ENCODE results near the gene PKNOX2. TPM values are rescaled to one million over a fixed set of nuclear protein-coding genes. Genes with fewer than 3 reads are reported as not detected.
A peak's percentile ranks its signal among the peaks of the same experiment; 100 is the strongest.

The PKNOX2 gene
- total RNA-seq, 2 donors from 2014 or later, result 4.0 to 6.9 TPM

DNA sequence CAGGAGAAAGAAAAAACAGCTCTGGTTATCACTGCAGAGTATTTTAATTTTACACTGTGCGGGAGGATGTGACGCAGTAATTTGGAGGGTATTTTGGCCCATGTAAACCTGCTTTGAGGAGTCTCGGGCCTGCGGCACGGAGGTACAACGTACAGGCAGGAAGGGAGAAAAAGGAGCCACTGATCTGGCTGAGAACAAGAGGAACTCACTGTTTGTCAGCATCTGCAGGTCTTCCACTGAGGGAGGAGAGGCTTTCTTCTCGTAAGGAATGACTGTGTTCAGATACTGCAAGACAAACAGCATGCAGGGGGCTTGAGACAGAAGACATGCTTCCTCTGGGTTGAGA, 287.5 kb downstream of the PKNOX2 start:
- DNase-seq, result peak; percentile 49
- peaks cover 5% of the 10 kb centered on the region for H3K9me3 Mint-ChIP-seq
- H3K4me3 Mint-ChIP-seq, result no peak overlapping the region
- Histone ChIP-seq H3K27ac (ENCODE audit: low read depth, low read length) (peak overlapping the region; percentile 87), H3K4me1 (ENCODE audit: control insufficient read depth, insufficient read depth, low read length) (peaks cover 4% of the 10 kb centered on the region), H3K4me3 (ENCODE audit: low read length) (no peak overlapping the region), H3K27me3 (ENCODE audit: control insufficient read depth, insufficient read depth, low read length, poor library complexity, severe bottlenecking) (no peaks in the 10 kb centered on the region), H3K36me3 (ENCODE audit: control insufficient read depth, insufficient read depth, low read length) (no peaks in the 10 kb centered on the region), H3K9ac (ENCODE audit: extremely low read depth, low read length, poor library complexity, severe bottlenecking) (no peak overlapping the region), H3K9me3 (ENCODE audit: control insufficient read depth, low read length) (peaks cover 5% of the 10 kb centered on the region)
- peaks cover 1% of the 10 kb centered on the region for H3K36me3 Mint-ChIP-seq (ENCODE audit: low read depth)
- H3K27ac Mint-ChIP-seq, result no peak overlapping the region
- TF ChIP-seq, protein P1, sequence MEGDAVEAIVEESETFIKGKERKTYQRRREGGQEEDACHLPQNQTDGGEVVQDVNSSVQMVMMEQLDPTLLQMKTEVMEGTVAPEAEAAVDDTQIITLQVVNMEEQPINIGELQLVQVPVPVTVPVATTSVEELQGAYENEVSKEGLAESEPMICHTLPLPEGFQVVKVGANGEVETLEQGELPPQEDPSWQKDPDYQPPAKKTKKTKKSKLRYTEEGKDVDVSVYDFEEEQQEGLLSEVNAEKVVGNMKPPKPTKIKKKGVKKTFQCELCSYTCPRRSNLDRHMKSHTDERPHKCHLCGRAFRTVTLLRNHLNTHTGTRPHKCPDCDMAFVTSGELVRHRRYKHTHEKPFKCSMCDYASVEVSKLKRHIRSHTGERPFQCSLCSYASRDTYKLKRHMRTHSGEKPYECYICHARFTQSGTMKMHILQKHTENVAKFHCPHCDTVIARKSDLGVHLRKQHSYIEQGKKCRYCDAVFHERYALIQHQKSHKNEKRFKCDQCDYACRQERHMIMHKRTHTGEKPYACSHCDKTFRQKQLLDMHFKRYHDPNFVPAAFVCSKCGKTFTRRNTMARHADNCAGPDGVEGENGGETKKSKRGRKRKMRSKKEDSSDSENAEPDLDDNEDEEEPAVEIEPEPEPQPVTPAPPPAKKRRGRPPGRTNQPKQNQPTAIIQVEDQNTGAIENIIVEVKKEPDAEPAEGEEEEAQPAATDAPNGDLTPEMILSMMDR (conservative IDR thresholded peaks at IDR 0.05), result no peak
- peaks cover 11% of the 10 kb centered on the region for H3K4me1 Mint-ChIP-seq
- no peaks in the 10 kb centered on the region for H3K27me3 Mint-ChIP-seq (ENCODE audit: insufficient read depth)
- WGBS, 2 experiments (ENCODE audit: insufficient coverage in 1 of 2, insufficient read length in 1 of 2), result 91 to 93% methylated on average over 7 of the region's 7 CpGs

DNA sequence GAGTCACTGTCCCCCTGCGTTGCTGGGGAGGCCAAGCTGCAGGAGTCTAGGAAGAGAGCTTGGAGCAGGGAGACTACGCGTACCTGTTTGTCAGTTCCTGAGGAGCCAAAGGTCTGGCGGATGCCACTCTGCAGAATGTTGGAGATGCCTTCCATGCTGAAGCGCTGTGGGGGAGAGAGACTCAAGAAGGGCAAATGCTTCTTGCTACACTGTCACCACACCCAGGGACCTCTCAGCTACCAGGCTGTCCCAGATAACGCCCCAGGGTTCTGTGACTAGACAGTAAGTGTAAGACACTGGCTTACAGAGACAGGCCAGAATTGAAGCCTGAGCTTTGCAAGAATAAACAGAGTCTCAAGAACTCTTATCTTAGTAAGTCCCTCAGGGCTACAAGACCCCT, 289.5 kb downstream of the PKNOX2 start:
- H3K9me3 ChIP-seq (ENCODE audit: control insufficient read depth, low read length), result peaks cover 5% of the 10 kb centered on the region
- peaks cover 4% of the 10 kb centered on the region for H3K4me1 ChIP-seq (ENCODE audit: control insufficient read depth, insufficient read depth, low read length)
- H3K9me3 Mint-ChIP-seq, result peaks cover 5% of the 10 kb centered on the region
- no peak overlapping the region for H3K27ac ChIP-seq (ENCODE audit: low read depth, low read length)
- no peaks in the 10 kb centered on the region for H3K27me3 ChIP-seq (ENCODE audit: control insufficient read depth, insufficient read depth, low read length, poor library complexity, severe bottlenecking)
- H3K4me1 Mint-ChIP-seq, result peaks cover 20% of the 10 kb centered on the region
- no peak overlapping the region for H3K4me3 ChIP-seq (ENCODE audit: low read length)
- no peaks in the 10 kb centered on the region for H3K36me3 ChIP-seq (ENCODE audit: control insufficient read depth, insufficient read depth, low read length)
- no peak overlapping the region for H3K4me3 Mint-ChIP-seq
- TF ChIP-seq, protein P1 (conservative IDR thresholded peaks at IDR 0.05), result no peak
- WGBS, 2 experiments (ENCODE audit: insufficient coverage in 1 of 2, insufficient read length in 1 of 2), result 94 to 100% methylated on average over 1 to 6 of the region's 6 CpGs
- H3K27me3 Mint-ChIP-seq (ENCODE audit: insufficient read depth), result no peaks in the 10 kb centered on the region
- H3K36me3 Mint-ChIP-seq (ENCODE audit: low read depth), result peaks cover 1% of the 10 kb centered on the region
- DNase-seq, result peak; percentile 31
- H3K9ac ChIP-seq (ENCODE audit: extremely low read depth, low read length, poor library complexity, severe bottlenecking), result no peak overlapping the region
- H3K27ac Mint-ChIP-seq, result no peak overlapping the region

DNA sequence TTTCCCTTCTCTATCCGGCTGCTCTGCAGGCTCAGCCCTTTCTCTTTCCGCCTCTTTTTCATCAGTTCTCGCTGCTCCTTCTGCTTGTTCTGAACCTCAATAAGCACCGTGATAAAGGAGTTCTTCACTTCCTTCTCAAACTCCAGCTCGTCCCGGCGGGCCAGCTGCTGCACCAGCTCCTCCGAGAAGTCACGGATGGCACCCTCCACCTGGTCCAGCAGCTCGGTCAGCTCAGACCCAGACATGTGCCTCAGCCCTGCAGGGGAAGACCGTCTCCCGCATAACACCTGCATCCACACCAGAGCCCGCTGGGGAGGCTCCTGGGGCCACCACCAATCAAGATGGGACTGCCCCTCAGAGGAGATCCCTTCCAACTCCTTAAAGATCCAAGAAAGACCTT, 291.3 kb downstream of the PKNOX2 start:
- WGBS, 2 experiments (ENCODE audit: insufficient coverage in 1 of 2, insufficient read length in 1 of 2), result 95 to 97% methylated on average over 10 to 13 of the region's 13 CpGs
- Histone ChIP-seq H3K27ac (ENCODE audit: low read depth, low read length) (no peak overlapping the region), H3K36me3 (ENCODE audit: control insufficient read depth, insufficient read depth, low read length) (no peaks in the 10 kb centered on the region), H3K9me3 (ENCODE audit: control insufficient read depth, low read length) (peaks cover 5% of the 10 kb centered on the region), H3K4me1 (ENCODE audit: control insufficient read depth, insufficient read depth, low read length) (peaks cover 4% of the 10 kb centered on the region), H3K27me3 (ENCODE audit: control insufficient read depth, insufficient read depth, low read length, poor library complexity, severe bottlenecking) (no peaks in the 10 kb centered on the region), H3K4me3 (ENCODE audit: low read length) (no peak overlapping the region), H3K9ac (ENCODE audit: extremely low read depth, low read length, poor library complexity, severe bottlenecking) (no peak overlapping the region)
- H3K36me3 Mint-ChIP-seq (ENCODE audit: low read depth), result peaks cover 1% of the 10 kb centered on the region
- H3K27me3 Mint-ChIP-seq (ENCODE audit: insufficient read depth), result no peaks in the 10 kb centered on the region
- no peak overlapping the region for H3K27ac Mint-ChIP-seq
- DNase-seq, result peak; percentile 32
- H3K4me3 Mint-ChIP-seq, result no peak overlapping the region
- peaks cover 5% of the 10 kb centered on the region for H3K9me3 Mint-ChIP-seq
- peaks cover 20% of the 10 kb centered on the region for H3K4me1 Mint-ChIP-seq
- TF ChIP-seq, protein P1 (conservative IDR thresholded peaks at IDR 0.05), result no peak

Data from endodermal cell (in vitro differentiated cells).